Peyer's patch (tissue), 4 donors: Measurements from ENCODE around the gene RNF166. TPM values are rescaled to one million over a fixed set of nuclear protein-coding genes. Genes with fewer than 3 reads are reported as not detected.

Experiments used
- DNase-seq, 3 donors: peaks; one replicate each; pipeline ENCODE4 v3.0.0-alpha.2; 2017 to 2019
- H3K27ac ChIP-seq, 4 donors: fragments of 200-600 bp; sonication (generic); one replicate each; pipeline ENCODE4 v1.5.1; 2016 to 2019
- H3K27me3 ChIP-seq, 2 donors: fragments of 200-600 bp; sonication (generic); one replicate each; pipeline ENCODE4 v1.5.1; 2019
- H3K36me3 ChIP-seq, 3 donors: fragments of 200-600 bp; sonication (generic); one replicate each; pipeline ENCODE4 v1.5.1; 2016 to 2019
- H3K4me1 ChIP-seq, 4 donors: fragments of 200-600 bp; sonication (generic); one replicate each; pipeline ENCODE4 v1.5.1; 2016 to 2019
- H3K4me3 ChIP-seq, 4 donors: fragments of 200-600 bp; sonication (generic); 1 replicate in 3 of 4; 2 replicates in 1 of 4; pipeline ENCODE4 v1.5.1; 2016 to 2019; ENCODE audit warnings: mild to moderate bottlenecking in 1 of 4
- H3K9me3 ChIP-seq, 4 donors: fragments of 200-600 bp; sonication (generic); one replicate each; pipeline ENCODE4 v1.5.1; 2016 to 2019; ENCODE audit warnings: mild to moderate bottlenecking in 1 of 4
- CTCF ChIP-seq, 6 experiments: fragments of 450-650 bp in 4 of 6; fragments of 200-600 bp in 2 of 6; sonication (generic) in 1 of 6; IDR thresholded peaks; one replicate each; pipeline ENCODE4 v1.5.1; 2017 to 2019; ENCODE audit warnings: antibody characterized with exemption in 6 of 6, mild to moderate bottlenecking in 3 of 6, moderate library complexity in 1 of 6
- POLR2A ChIP-seq, 2 donors: fragments of 450-650 bp; IDR thresholded peaks; one replicate each; pipeline ENCODE4 v1.5.1; 2017; ENCODE audit warnings: antibody characterized with exemption in 2 of 2, mild to moderate bottlenecking in 2 of 2, moderate library complexity in 2 of 2
- total RNA-seq, 4 donors: library from RNA; depleted of rRNA; stranded (reverse); fragments of >200 nt; gene quantifications; one replicate each; pipeline ENCODE4 v1.1.0, GENCODE V29; 2016

Gene RNF166
- total RNA-seq, 4 donors from 2014 or later, result 14.5 to 64.4 (median 23.1) TPM

GRCh38 chr16:88694221-88695087 is 11.8 kb downstream of the RNF166 start:
- peaks cover 0 to 40% (median 18%) of the 10 kb centered on the region in 4 donors for H3K4me1 ChIP-seq
- no peak for DNase-seq
- peaks cover 0 to 32% (median 0%) of the 10 kb centered on the region in 3 donors for H3K36me3 ChIP-seq
- TF ChIP-seq CTCF (IDR thresholded peaks at IDR 0.05), result no peak
- TF ChIP-seq POLR2A (IDR thresholded peaks at IDR 0.05), result no peak
- H3K4me3 ChIP-seq, result no peak overlapping the region
- no peaks in the 10 kb centered on the region for H3K9me3 ChIP-seq
- H3K27me3 ChIP-seq, result no peaks in the 10 kb centered on the region
- H3K27ac ChIP-seq, result no peak overlapping the region

- Histone ChIP-seq H3K4me3 (no peak overlapping the region), H3K9me3 (no peaks in the 10 kb centered on the region), H3K36me3 (peaks cover 0 to 23% (median 0%) of the 10 kb centered on the region in 3 donors), H3K4me1 (peaks cover 0 to 32% (median 18%) of the 10 kb centered on the region in 4 donors), H3K27me3 (no peaks in the 10 kb centered on the region), H3K27ac (peak overlapping the region in 1 of 4 donors; percentile 67)
- no peak for TF ChIP-seq CTCF (IDR thresholded peaks at IDR 0.05)
- no peak for DNase-seq
Observed at GRCh38 chr16:88693420-88694177, 12.6 kb downstream of the RNF166 start.

- Histone ChIP-seq H3K27me3 (no peaks in the 10 kb centered on the region), H3K4me1 (peaks cover 0 to 27% (median 20%) of the 10 kb centered on the region in 4 donors), H3K27ac (peak overlapping the region in 1 of 4 donors; percentile 67), H3K36me3 (peaks cover 0 to 16% (median 0%) of the 10 kb centered on the region in 3 donors), H3K9me3 (no peaks in the 10 kb centered on the region), H3K4me3 (no peak overlapping the region)
- no peak for DNase-seq
- TF ChIP-seq POLR2A (IDR thresholded peaks at IDR 0.05) (no peak), CTCF (IDR thresholded peaks at IDR 0.05) (no peak)
Observed at GRCh38 chr16:88692861-88693260, 13.3 kb downstream of the RNF166 start.

GRCh38 chr16:88691924-88692560 is 14.2 kb downstream of the RNF166 start:
- Histone ChIP-seq H3K4me1 (peaks cover 0 to 26% (median 24%) of the 10 kb centered on the region in 4 donors), H3K4me3 (no peak overlapping the region), H3K27me3 (no peaks in the 10 kb centered on the region), H3K36me3 (peaks cover 0 to 8% (median 0%) of the 10 kb centered on the region in 3 donors), H3K27ac (peak overlapping the region in 2 of 4 donors; percentile 29 to 67), H3K9me3 (no peaks in the 10 kb centered on the region)
- TF ChIP-seq CTCF (IDR thresholded peaks at IDR 0.05), result no peak
- no peak for TF ChIP-seq POLR2A (IDR thresholded peaks at IDR 0.05)
- peak in 2 of 3 donors; percentile 70 to 73 for DNase-seq

- Histone ChIP-seq H3K27ac (peak overlapping the region in 1 of 4 donors; percentile 67), H3K4me3 (no peak overlapping the region), H3K9me3 (no peaks in the 10 kb centered on the region), H3K36me3 (no peaks in the 10 kb centered on the region), H3K27me3 (no peaks in the 10 kb centered on the region), H3K4me1 (peaks cover 0 to 33% (median 27%) of the 10 kb centered on the region in 4 donors)
- no peak for DNase-seq
- TF ChIP-seq POLR2A (IDR thresholded peaks at IDR 0.05) (no peak), CTCF (IDR thresholded peaks at IDR 0.05) (no peak)
Observed at GRCh38 chr16:88691129-88691813, 14.9 kb downstream of the RNF166 start.
